Fibroblast of lung (primary cell): ENCODE data around the gene AFAP1L2.

Experiments
- EZH2 ChIP-seq: IDR thresholded peaks from 2 replicates; pipeline ENCODE4 v1.5.1; 2012; ENCODE audit warnings: low read length, control low read depth, mild to moderate bottlenecking; ENCODE audit errors: missing control alignments
- TF ChIP-seq, protein P1 (sequence below), 2 donors: IDR thresholded peaks in 1 of 2; conservative IDR thresholded peaks in 1 of 2; 1 replicate in 1 of 2; 2 replicates in 1 of 2; pipeline ENCODE4 v1.5.1; 2011 to 2012; ENCODE audit warnings: low read length in 2 of 2, control low read depth in 1 of 2, inconsistent platforms in 1 of 2, low read depth in 1 of 2, mild to moderate bottlenecking in 1 of 2

DNA sequence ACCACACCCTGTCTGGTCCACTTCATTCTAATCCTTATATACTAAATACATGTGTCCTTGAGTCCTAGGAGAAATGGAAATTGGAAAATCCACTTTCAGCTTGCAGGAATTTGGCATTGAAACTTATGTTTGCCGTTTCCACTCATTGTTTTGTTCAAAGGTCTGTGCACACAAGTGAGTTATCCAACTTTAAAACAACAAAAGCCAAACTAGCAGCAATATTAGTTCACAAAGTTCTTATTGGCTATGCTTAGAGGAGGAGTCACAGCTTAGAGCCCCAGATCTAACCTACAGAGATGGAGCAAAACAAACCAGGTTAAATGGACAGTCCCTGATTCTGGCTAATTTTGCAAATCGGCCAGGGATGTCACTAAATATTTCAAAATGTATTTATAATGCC lies 44.6 kb upstream of the AFAP1L2 start:
- TF ChIP-seq, protein P1, sequence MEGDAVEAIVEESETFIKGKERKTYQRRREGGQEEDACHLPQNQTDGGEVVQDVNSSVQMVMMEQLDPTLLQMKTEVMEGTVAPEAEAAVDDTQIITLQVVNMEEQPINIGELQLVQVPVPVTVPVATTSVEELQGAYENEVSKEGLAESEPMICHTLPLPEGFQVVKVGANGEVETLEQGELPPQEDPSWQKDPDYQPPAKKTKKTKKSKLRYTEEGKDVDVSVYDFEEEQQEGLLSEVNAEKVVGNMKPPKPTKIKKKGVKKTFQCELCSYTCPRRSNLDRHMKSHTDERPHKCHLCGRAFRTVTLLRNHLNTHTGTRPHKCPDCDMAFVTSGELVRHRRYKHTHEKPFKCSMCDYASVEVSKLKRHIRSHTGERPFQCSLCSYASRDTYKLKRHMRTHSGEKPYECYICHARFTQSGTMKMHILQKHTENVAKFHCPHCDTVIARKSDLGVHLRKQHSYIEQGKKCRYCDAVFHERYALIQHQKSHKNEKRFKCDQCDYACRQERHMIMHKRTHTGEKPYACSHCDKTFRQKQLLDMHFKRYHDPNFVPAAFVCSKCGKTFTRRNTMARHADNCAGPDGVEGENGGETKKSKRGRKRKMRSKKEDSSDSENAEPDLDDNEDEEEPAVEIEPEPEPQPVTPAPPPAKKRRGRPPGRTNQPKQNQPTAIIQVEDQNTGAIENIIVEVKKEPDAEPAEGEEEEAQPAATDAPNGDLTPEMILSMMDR (conservative IDR thresholded peaks at IDR 0.05 in 1 of 2, IDR thresholded peaks at IDR 0.05 in 1 of 2; ENCODE audit: low read depth in 1 of 2, low read length in 2 of 2) = no peak
- no peak for TF ChIP-seq EZH2
